ENCODE results near the gene MAPK8IP1. TPM values are rescaled to one million over a fixed set of nuclear protein-coding genes. Genes with fewer than 3 reads are reported as not detected.

MAPK8IP1 gene
- total RNA-seq, 1 donor from 2014 or later = 299 TPM

DNA sequence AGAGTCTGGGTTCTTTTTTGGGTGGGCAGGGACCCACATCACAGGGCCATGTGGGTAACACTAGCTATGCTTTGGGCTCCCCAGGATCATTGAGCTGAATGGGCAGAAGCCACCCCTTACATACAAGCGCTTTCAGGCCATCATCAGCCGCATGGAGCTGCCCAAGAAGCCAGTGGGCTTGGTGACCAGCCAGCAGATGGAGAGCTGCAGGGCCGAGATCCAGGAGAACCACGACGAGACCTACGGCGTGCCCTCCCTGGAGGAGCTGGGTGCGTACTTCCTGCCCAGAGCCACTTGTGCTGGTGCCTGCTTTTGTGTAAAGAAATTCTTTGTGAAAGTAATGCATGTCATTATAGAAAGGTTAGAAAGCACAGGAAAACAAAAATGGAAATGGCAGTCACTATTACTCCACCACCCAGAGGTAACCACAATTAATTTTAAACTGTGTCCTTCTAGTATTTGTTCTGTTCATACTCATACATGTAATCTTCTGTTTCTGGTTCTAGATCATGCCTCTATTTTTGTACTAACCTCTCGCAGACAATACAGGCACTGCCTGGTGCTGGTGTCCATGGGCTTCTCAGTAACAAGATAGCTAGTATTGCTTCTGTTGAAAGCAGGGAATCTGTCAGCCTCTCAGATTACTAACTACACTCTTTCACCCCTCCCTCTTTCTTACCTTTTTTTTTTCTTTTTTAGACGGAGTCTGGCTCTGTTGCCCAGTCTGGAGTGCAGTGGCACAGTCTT lies 24.5 kb upstream of the MAPK8IP1 start:
- H3K4me1 Mint-ChIP-seq (ENCODE audit: low read depth, unreplicated experiment) = peaks cover 3% of the 10 kb centered on the region
- no peak overlapping the region for H3K4me3 Mint-ChIP-seq (ENCODE audit: unreplicated experiment)
- H3K27ac Mint-ChIP-seq (ENCODE audit: unreplicated experiment) = no peak overlapping the region
- no peak for DNase-seq
- H3K9me3 Mint-ChIP-seq (ENCODE audit: unreplicated experiment) = no peaks in the 10 kb centered on the region
- TF ChIP-seq, protein P1, sequence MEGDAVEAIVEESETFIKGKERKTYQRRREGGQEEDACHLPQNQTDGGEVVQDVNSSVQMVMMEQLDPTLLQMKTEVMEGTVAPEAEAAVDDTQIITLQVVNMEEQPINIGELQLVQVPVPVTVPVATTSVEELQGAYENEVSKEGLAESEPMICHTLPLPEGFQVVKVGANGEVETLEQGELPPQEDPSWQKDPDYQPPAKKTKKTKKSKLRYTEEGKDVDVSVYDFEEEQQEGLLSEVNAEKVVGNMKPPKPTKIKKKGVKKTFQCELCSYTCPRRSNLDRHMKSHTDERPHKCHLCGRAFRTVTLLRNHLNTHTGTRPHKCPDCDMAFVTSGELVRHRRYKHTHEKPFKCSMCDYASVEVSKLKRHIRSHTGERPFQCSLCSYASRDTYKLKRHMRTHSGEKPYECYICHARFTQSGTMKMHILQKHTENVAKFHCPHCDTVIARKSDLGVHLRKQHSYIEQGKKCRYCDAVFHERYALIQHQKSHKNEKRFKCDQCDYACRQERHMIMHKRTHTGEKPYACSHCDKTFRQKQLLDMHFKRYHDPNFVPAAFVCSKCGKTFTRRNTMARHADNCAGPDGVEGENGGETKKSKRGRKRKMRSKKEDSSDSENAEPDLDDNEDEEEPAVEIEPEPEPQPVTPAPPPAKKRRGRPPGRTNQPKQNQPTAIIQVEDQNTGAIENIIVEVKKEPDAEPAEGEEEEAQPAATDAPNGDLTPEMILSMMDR (IDR thresholded peaks at IDR 0.05; ENCODE audit: partially characterized antibody, unreplicated experiment) = no peak
- H3K27me3 Mint-ChIP-seq (ENCODE audit: unreplicated experiment) = peaks cover 4% of the 10 kb centered on the region
- H3K36me3 Mint-ChIP-seq (ENCODE audit: unreplicated experiment) = peaks cover under 1% of the 10 kb centered on the region

DNA sequence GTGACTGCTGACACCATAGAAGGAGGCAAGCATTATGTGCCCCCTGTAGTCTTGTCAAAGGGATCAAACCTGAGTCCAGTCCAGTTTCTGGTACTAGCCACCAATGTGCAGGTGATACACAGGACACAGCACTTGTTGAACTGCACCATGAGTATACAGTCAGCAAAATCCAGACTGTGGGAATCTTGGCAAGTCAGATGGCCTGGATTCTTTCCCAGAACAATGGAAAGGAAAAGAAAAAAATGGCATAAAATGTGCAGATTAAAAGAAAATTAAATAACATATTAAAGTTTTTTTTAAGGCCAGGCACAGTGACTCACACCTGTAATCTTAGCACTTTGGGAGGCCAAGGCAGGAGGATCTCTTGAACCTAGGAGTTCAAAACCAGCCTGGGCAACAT lies 21.4 kb upstream of the MAPK8IP1 start:
- Mint-ChIP-seq H3K27me3 (ENCODE audit: unreplicated experiment) (peaks cover 2% of the 10 kb centered on the region), H3K36me3 (ENCODE audit: unreplicated experiment) (peaks cover 4% of the 10 kb centered on the region), H3K27ac (ENCODE audit: unreplicated experiment) (no peak overlapping the region), H3K4me1 (ENCODE audit: low read depth, unreplicated experiment) (no peaks in the 10 kb centered on the region), H3K9me3 (ENCODE audit: unreplicated experiment) (no peaks in the 10 kb centered on the region), H3K4me3 (ENCODE audit: unreplicated experiment) (no peak overlapping the region)
- TF ChIP-seq, protein P1 (IDR thresholded peaks at IDR 0.05; ENCODE audit: partially characterized antibody, unreplicated experiment) = no peak
- DNase-seq = no peak

DNA sequence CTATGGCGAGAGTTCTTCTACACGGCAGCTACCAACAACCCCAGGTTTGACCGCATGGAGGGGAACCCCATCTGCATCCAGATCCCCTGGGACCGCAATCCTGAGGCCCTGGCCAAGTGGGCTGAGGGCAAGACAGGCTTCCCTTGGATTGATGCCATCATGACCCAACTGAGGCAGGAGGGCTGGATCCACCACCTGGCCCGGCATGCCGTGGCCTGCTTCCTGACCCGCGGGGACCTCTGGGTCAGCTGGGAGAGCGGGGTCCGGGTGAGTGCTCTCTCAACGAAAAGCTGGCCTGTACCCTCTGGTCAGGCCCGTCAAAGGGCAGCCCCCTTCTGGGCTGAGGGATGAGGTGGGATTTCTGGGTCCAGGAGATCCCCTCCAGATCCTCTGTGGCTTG lies 15.9 kb upstream of the MAPK8IP1 start:
- TF ChIP-seq, protein P1 (IDR thresholded peaks at IDR 0.05; ENCODE audit: partially characterized antibody, unreplicated experiment) = no peak
- Mint-ChIP-seq H3K4me3 (ENCODE audit: unreplicated experiment) (no peak overlapping the region), H3K4me1 (ENCODE audit: low read depth, unreplicated experiment) (peaks cover 9% of the 10 kb centered on the region), H3K27me3 (ENCODE audit: unreplicated experiment) (peaks cover 4% of the 10 kb centered on the region), H3K36me3 (ENCODE audit: unreplicated experiment) (peaks cover 4% of the 10 kb centered on the region), H3K27ac (ENCODE audit: unreplicated experiment) (no peak overlapping the region), H3K9me3 (ENCODE audit: unreplicated experiment) (peaks cover 2% of the 10 kb centered on the region)
- no peak for DNase-seq

DNA sequence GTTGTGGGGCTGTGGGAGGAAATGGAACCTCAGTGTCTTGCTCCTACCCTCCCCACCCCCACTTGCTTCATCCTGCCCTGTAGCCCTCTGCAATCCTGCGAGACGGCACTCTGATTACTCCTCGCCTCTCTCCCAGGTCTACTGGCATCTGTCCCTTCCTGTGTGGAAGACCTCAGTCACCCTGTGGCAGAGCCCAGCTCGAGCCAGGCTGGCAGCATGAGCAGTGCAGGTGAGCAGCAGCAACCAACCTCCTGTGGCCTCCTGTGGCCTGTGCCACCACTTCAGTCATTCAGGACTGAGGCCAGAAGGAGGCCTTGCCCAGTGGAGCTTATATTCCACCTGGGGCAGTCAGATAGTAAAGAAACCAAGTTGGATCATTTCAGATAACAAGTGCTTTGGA lies 14.7 kb upstream of the MAPK8IP1 start:
- TF ChIP-seq, protein P1 (IDR thresholded peaks at IDR 0.05; ENCODE audit: partially characterized antibody, unreplicated experiment) = no peak
- Mint-ChIP-seq H3K9me3 (ENCODE audit: unreplicated experiment) (peaks cover 4% of the 10 kb centered on the region), H3K27ac (ENCODE audit: unreplicated experiment) (no peak overlapping the region), H3K4me3 (ENCODE audit: unreplicated experiment) (no peak overlapping the region), H3K4me1 (ENCODE audit: low read depth, unreplicated experiment) (peaks cover 12% of the 10 kb centered on the region), H3K36me3 (ENCODE audit: unreplicated experiment) (peaks cover 4% of the 10 kb centered on the region), H3K27me3 (ENCODE audit: unreplicated experiment) (peaks cover 4% of the 10 kb centered on the region)
- no peak for DNase-seq

DNA sequence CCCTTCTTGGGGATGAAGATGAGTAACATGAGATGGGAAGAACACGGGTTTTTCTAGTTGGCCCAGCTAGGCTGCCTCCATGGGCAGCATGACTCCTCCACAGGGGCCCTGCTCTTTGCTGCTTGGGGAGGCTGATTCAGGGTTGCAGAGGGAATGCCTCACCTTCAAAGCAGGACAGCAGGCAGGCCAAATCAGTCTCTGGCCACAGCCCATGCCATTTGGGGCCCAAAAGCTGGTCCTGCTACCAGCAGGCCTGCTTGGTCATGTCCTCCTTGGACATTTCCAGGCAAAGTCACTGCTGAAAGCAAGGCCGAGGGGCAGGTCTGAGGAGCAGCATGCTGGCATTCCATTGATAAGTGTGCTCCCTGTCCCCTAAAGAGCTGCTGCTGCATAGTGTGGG lies 13.8 kb upstream of the MAPK8IP1 start:
- no peak overlapping the region for H3K27ac Mint-ChIP-seq (ENCODE audit: unreplicated experiment)
- peaks cover 2% of the 10 kb centered on the region for H3K27me3 Mint-ChIP-seq (ENCODE audit: unreplicated experiment)
- DNase-seq = no peak
- H3K4me1 Mint-ChIP-seq (ENCODE audit: low read depth, unreplicated experiment) = peaks cover 20% of the 10 kb centered on the region
- H3K9me3 Mint-ChIP-seq (ENCODE audit: unreplicated experiment) = peaks cover 4% of the 10 kb centered on the region
- no peaks in the 10 kb centered on the region for H3K36me3 Mint-ChIP-seq (ENCODE audit: unreplicated experiment)
- TF ChIP-seq, protein P1 (IDR thresholded peaks at IDR 0.05; ENCODE audit: partially characterized antibody, unreplicated experiment) = no peak
- no peak overlapping the region for H3K4me3 Mint-ChIP-seq (ENCODE audit: unreplicated experiment)

All from glutamatergic neuron (in vitro differentiated cells).